Fibroblast of skin of left quadriceps (primary cell): ENCODE results near the gene CHFR.
"Not testable (repeated sequence)": the region's sequence is repeated elsewhere in the genome, so short reads cannot be mapped to it uniquely, and the experiment has no call there.

Experiments
- DNase-seq, 2 experiments: peaks; one replicate each; pipeline ENCODE4 v3.0.0-alpha.2; 2013; ENCODE audit warnings: low read depth in 2 of 2

The CHFR gene

GRCh38 chr12:132812631-132813305 lies 74.6 kb downstream of the CHFR start:
- peak in 1 of 2 experiments; percentile 11 for DNase-seq

GRCh38 chr12:132809391-132809790 lies 78.0 kb downstream of the CHFR start:
- not testable (repeated sequence) for DNase-seq

- DNase-seq, result no peak
Observed at GRCh38 chr12:132807295-132808092, 79.9 kb downstream of the CHFR start.

GRCh38 chr12:132806857-132807256 lies 80.5 kb downstream of the CHFR start:
- no peak for DNase-seq

GRCh38 chr12:132804426-132804861 lies 83.0 kb downstream of the CHFR start:
- no peak for DNase-seq

GRCh38 chr12:132803888-132804287 lies 83.5 kb downstream of the CHFR start:
- DNase-seq, result no peak

- no peak for DNase-seq
Observed at GRCh38 chr12:132803125-132803524, 84.3 kb downstream of the CHFR start.

- DNase-seq, result no peak
Observed at GRCh38 chr12:132801741-132802140, 85.7 kb downstream of the CHFR start.

GRCh38 chr12:132798836-132799235 lies 88.6 kb downstream of the CHFR start:
- DNase-seq, result no peak

- no peak for DNase-seq
Observed at GRCh38 chr12:132797820-132798570, 89.4 kb downstream of the CHFR start.

GRCh38 chr12:132795847-132796246 lies 91.6 kb downstream of the CHFR start:
- DNase-seq, result no peak

- not testable (repeated sequence) for DNase-seq
Observed at GRCh38 chr12:132791940-132792339, 95.5 kb downstream of the CHFR start.

GRCh38 chr12:132789099-132789471 lies 98.3 kb downstream of the CHFR start:
- DNase-seq, result no peak

GRCh38 chr12:132788375-132789098 lies 98.9 kb downstream of the CHFR start:
- DNase-seq, result no peak

- DNase-seq, result no peak
Observed at GRCh38 chr12:132787877-132788276, 99.5 kb downstream of the CHFR start.

GRCh38 chr12:132786192-132786591 lies 101.2 kb downstream of the CHFR start:
- DNase-seq, result no peak

- no peak for DNase-seq
Observed at GRCh38 chr12:132784580-132784979, 102.8 kb downstream of the CHFR start.

- DNase-seq, result no peak
Observed at GRCh38 chr12:132783917-132784531, 103.4 kb downstream of the CHFR start.
